Epithelial cell of proximal tubule (primary cell): ENCODE measurements around the gene SLAMF6. TPM values are rescaled to one million over a fixed set of nuclear protein-coding genes. Genes with fewer than 3 reads are reported as not detected.

Experiments used
- DNase-seq: peaks from one replicate; pipeline ENCODE4 v3.0.0-alpha.2; 2011; ENCODE audit warnings: low read depth
- H3K4me3 ChIP-seq: 2 replicates; pipeline ENCODE4 v1.5.1; 2011; ENCODE audit warnings: low read depth, mild to moderate bottlenecking, low read length
- total RNA-seq: library from RNA; depleted of rRNA; stranded (reverse); fragments of >200 nt; gene quantifications from 2 replicates; pipeline ENCODE4 v1.2.3, GENCODE V29; 2015
- TF ChIP-seq, protein P1 (sequence below): conservative IDR thresholded peaks from 2 replicates; pipeline ENCODE4 v1.5.1; 2012; ENCODE audit warnings: low read depth, mild to moderate bottlenecking, low read length

SLAMF6 gene
- total RNA-seq, 1 donor from 2014 or later: not detected

DNA sequence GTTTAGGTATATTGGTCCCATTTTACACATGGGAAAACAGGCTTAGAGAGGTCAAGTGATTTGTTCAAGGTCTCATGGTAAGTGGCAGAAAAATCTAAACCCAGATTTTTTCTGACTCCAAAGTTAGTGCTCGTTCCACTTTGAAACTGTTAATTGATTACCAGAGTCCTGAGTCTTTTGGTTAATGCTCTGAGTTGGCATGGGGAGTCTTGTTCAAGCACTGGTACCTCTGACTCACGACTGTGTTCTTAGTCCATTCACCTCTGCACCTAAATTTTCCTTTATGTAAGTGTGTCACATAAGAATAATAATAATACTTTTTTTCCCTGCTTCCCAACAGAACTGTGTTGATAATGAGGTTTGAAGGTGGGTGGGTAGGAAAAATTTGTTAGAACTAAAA lies 63.4 kb downstream of the SLAMF6 start:
- TF ChIP-seq, protein P1, sequence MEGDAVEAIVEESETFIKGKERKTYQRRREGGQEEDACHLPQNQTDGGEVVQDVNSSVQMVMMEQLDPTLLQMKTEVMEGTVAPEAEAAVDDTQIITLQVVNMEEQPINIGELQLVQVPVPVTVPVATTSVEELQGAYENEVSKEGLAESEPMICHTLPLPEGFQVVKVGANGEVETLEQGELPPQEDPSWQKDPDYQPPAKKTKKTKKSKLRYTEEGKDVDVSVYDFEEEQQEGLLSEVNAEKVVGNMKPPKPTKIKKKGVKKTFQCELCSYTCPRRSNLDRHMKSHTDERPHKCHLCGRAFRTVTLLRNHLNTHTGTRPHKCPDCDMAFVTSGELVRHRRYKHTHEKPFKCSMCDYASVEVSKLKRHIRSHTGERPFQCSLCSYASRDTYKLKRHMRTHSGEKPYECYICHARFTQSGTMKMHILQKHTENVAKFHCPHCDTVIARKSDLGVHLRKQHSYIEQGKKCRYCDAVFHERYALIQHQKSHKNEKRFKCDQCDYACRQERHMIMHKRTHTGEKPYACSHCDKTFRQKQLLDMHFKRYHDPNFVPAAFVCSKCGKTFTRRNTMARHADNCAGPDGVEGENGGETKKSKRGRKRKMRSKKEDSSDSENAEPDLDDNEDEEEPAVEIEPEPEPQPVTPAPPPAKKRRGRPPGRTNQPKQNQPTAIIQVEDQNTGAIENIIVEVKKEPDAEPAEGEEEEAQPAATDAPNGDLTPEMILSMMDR: no peak
- peak; percentile 19 for DNase-seq
- H3K4me3 ChIP-seq: no peak overlapping the region

DNA sequence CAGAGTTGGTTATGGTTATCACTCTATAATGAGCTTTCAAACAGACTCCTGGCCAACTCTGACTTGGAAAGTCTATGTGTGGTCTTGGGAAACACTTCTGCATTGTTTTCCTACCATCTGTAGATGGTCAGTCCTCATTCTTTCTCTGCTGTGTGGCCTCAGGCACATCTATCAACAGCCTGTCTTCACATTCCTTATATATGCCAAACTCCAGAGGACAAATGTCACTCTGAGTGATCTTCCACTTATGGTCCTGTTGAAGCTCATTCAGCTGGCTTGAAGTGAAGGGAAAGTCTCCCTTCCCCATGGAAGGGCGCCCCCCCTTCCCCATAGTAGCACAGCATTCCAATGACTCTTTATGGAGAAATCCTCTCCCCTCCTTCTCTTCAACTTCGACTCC lies 64.0 kb downstream of the SLAMF6 start:
- DNase-seq: no peak
- H3K4me3 ChIP-seq: no peak overlapping the region
- TF ChIP-seq, protein P1: no peak

DNA sequence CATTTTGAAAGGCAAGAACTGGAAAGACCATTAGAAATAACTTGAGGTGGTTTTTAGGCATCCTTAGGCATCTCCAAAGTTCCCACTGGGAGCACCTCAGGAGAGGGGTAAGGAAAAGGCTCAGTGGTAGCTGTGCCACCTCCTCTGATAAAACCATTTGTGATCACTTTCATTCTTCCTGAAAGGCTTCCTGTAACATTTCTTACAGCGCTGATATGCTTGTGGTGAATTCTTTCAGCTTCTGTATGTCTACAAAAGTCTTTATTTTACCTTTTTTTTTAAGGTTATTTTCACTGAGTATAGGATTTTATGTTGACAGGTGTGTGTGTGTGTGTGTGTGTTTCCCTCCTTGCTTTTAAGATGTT lies 67.9 kb downstream of the SLAMF6 start:
- TF ChIP-seq, protein P1: no peak
- H3K4me3 ChIP-seq: no peak overlapping the region
- DNase-seq: no peak

DNA sequence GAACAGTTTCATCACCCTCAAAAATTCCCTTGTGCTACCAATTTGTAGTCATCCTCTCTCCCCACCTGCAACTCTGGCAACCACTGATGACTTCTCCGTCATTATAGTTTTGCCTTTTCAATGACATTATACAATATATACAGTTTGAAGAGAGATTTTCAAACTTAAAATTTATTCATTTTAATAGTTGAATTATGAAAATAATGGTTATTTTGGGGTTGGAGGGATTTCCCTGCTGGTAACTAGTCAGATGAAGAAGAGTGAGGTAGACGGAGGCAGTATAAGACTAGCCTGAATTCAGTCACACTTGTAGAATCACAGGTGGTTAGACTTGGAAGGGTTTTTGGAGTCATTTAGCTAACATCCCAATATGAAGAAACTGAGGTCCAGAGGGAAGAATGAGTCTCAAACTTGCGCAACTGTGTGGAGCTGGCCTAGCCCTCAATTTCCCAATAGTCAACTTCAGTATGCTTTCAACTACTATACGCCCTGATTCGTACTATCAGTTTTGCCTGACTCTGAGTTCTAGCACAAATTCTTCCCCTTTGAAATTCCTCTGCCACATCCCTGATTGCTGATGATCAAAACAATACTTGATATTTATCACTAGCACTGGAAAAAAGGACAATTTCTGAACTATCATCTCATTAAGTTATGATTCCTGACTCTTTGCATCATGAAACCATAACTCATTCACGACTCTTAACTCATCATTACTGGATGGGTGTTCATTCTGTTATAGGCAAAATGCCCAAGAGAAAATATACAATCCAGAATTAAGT lies 68.5 kb downstream of the SLAMF6 start:
- DNase-seq: no peak
- no peak overlapping the region for H3K4me3 ChIP-seq
- TF ChIP-seq, protein P1: no peak

DNA sequence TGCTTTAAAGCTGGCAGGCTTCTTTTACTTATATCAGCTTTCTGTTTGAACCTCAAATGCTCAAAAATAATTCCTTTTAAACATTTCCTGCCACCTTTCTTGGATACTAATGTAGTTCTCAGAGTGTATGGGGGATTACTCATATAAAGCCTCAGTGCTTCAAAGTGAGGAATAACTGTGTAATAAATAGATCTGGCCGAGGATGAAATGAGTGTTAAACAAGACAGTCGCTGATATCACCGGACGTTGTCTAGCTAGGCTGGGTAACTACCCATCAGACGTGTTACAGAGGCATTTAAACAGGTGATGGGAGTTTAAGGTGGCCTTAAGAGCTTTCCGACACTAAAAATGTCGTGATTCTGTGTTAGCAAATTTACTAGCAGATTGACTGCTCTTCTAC lies 69.6 kb downstream of the SLAMF6 start:
- no peak overlapping the region for H3K4me3 ChIP-seq
- DNase-seq: no peak
- TF ChIP-seq, protein P1: no peak

DNA sequence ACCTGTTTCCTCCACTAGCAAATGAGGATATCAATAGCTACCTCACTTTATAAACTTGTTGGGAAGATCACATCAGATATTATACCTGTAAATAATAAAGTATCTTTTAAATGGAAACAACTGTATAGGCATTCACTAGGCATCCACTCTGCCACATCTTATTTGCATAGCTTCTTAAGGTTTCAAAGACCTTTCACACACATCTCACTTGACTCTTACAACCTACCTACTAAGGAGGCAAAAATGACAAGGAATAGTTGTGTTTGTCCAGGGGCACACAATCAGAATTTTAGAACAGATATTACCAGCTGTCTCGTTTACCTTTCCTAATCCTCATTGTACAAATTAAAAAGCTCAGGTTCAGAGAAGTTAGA lies 71.2 kb downstream of the SLAMF6 start:
- TF ChIP-seq, protein P1: no peak
- no peak overlapping the region for H3K4me3 ChIP-seq
- DNase-seq: no peak
